ENCODE data around the gene GAS1.

The GAS1 gene

DNA sequence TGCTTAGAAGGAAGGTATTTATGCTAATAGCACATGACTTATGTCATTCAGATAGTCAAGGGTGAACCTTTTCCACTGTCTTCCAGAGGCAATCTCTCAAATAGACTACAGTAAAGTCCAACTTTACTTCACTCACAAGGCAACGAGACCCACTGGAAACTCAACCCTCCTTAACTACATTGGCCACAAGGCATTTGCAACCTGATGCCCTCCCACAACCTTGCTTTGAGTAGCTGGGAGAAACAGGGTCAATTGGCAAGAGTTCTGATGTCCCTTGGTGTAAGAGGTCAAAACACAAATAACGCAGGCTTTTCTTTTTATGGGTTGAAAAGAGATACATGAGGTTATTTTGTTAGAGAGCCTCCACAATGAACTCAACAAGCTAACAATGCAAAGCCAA, 6.1 kb downstream of the GAS1 start:
- H3K9ac ChIP-seq (ENCODE audit: low read length), result no peak overlapping the region
- no peaks in the 10 kb centered on the region for H3K9me2 ChIP-seq (replicated peaks; ENCODE audit: insufficient read depth, low read length)
- H3K79me2 ChIP-seq (ENCODE audit: low read length), result no peaks in the 10 kb centered on the region
- no peak overlapping the region for H3K27ac ChIP-seq (ENCODE audit: low read length)
- no peak for DNase-seq
- H3F3A ChIP-seq (ENCODE audit: insufficient read depth, low read length), result no peaks in the 10 kb centered on the region
- 0 out of 2 replicates have a peak, but pooled peaks cover 5% of the 10 kb centered on the region for H3K4me1 ChIP-seq (ENCODE audit: low read length)
- H3K27me3 ChIP-seq (replicated peaks; ENCODE audit: insufficient read depth, low read length), result no peaks in the 10 kb centered on the region
- H4K20me1 ChIP-seq (ENCODE audit: insufficient read depth, low read length), result no peaks in the 10 kb centered on the region
- H2AFZ ChIP-seq (ENCODE audit: low read length), result no peak overlapping the region
- no peaks in the 10 kb centered on the region for H3K9me3 ChIP-seq (replicated peaks; ENCODE audit: insufficient read depth, low read length)
- no peak overlapping the region for H3K4me2 ChIP-seq (ENCODE audit: low read depth, low read length)
- H3K4me3 ChIP-seq (ENCODE audit: low read length), result no peak overlapping the region
- TF ChIP-seq, protein P1, sequence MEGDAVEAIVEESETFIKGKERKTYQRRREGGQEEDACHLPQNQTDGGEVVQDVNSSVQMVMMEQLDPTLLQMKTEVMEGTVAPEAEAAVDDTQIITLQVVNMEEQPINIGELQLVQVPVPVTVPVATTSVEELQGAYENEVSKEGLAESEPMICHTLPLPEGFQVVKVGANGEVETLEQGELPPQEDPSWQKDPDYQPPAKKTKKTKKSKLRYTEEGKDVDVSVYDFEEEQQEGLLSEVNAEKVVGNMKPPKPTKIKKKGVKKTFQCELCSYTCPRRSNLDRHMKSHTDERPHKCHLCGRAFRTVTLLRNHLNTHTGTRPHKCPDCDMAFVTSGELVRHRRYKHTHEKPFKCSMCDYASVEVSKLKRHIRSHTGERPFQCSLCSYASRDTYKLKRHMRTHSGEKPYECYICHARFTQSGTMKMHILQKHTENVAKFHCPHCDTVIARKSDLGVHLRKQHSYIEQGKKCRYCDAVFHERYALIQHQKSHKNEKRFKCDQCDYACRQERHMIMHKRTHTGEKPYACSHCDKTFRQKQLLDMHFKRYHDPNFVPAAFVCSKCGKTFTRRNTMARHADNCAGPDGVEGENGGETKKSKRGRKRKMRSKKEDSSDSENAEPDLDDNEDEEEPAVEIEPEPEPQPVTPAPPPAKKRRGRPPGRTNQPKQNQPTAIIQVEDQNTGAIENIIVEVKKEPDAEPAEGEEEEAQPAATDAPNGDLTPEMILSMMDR (IDR thresholded peaks at IDR 0.05; ENCODE audit: low read length), result no peak
- no peak for TF ChIP-seq EZH2 (optimal IDR thresholded peaks at IDR 0.05; ENCODE audit: low read depth, low read length)
- TF ChIP-seq EZH2phosphoT487 (IDR thresholded peaks at IDR 0.05; ENCODE audit: low read length), result no peak
- no peaks in the 10 kb centered on the region for H3K36me3 ChIP-seq (replicated peaks; ENCODE audit: insufficient read depth, low read length)

DNA sequence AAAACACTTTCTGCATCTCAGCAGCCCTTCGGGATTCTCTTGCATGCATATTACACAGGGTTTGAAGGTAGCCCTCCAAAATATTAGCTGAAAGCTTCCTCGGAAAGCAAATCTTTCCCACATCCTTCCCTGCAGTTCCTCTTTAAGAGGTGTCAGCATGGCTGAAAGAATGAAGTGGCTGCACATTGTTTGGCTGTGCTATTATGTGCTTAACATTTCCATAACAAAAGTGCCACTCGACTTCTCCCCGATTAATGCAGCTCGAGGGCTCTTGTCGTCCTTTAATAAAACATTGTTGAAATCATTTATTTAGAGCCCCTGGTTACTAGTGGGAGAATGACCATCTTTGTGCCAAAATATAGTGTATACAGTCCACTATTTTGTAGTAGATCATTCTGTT, 6.5 kb downstream of the GAS1 start:
- H3K36me3 ChIP-seq (replicated peaks; ENCODE audit: insufficient read depth, low read length), result no peaks in the 10 kb centered on the region
- no peaks in the 10 kb centered on the region for H3K9me2 ChIP-seq (replicated peaks; ENCODE audit: insufficient read depth, low read length)
- H3K27ac ChIP-seq (ENCODE audit: low read length), result no peak overlapping the region
- no peaks in the 10 kb centered on the region for H3K27me3 ChIP-seq (replicated peaks; ENCODE audit: insufficient read depth, low read length)
- no peak overlapping the region for H2AFZ ChIP-seq (ENCODE audit: low read length)
- no peaks in the 10 kb centered on the region for H3K79me2 ChIP-seq (ENCODE audit: low read length)
- no peak overlapping the region for H3K4me3 ChIP-seq (ENCODE audit: low read length)
- no peaks in the 10 kb centered on the region for H4K20me1 ChIP-seq (ENCODE audit: insufficient read depth, low read length)
- H3K4me1 ChIP-seq (ENCODE audit: low read length), result 0 out of 2 replicates have a peak, but pooled peaks cover 5% of the 10 kb centered on the region
- TF ChIP-seq EZH2 (optimal IDR thresholded peaks at IDR 0.05; ENCODE audit: low read depth, low read length) (no peak), EZH2phosphoT487 (IDR thresholded peaks at IDR 0.05; ENCODE audit: low read length) (no peak)
- TF ChIP-seq, protein P1 (IDR thresholded peaks at IDR 0.05; ENCODE audit: low read length), result no peak
- no peaks in the 10 kb centered on the region for H3F3A ChIP-seq (ENCODE audit: insufficient read depth, low read length)
- no peak overlapping the region for H3K9ac ChIP-seq (ENCODE audit: low read length)
- no peak overlapping the region for H3K4me2 ChIP-seq (ENCODE audit: low read depth, low read length)
- no peak for DNase-seq
- no peaks in the 10 kb centered on the region for H3K9me3 ChIP-seq (replicated peaks; ENCODE audit: insufficient read depth, low read length)

DNA sequence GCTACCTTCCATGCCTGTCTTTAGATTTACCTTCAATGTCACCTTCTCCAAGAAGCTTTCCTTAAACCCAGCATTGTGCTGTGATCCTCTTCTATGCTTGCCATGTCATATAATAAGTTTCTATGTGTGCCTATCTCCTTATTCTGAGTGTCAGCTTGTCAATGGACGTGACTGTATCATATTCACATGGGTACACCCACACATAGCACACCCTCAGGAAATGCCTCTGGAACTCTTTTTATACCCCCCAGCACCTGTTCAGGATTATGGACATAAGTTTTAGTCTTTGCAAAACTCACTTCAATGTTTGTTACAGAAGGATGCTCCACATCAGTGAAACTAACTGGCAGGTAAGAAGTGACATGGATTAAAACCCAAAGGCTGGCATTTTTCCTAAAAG, 7.4 kb downstream of the GAS1 start:
- no peak overlapping the region for H3K9ac ChIP-seq (ENCODE audit: low read length)
- no peaks in the 10 kb centered on the region for H3F3A ChIP-seq (ENCODE audit: insufficient read depth, low read length)
- H2AFZ ChIP-seq (ENCODE audit: low read length), result no peak overlapping the region
- H3K4me3 ChIP-seq (ENCODE audit: low read length), result no peak overlapping the region
- H4K20me1 ChIP-seq (ENCODE audit: insufficient read depth, low read length), result no peaks in the 10 kb centered on the region
- no peak overlapping the region for H3K4me2 ChIP-seq (ENCODE audit: low read depth, low read length)
- no peaks in the 10 kb centered on the region for H3K79me2 ChIP-seq (ENCODE audit: low read length)
- no peaks in the 10 kb centered on the region for H3K9me3 ChIP-seq (replicated peaks; ENCODE audit: insufficient read depth, low read length)
- no peak for DNase-seq
- H3K27ac ChIP-seq (ENCODE audit: low read length), result no peak overlapping the region
- no peaks in the 10 kb centered on the region for H3K36me3 ChIP-seq (replicated peaks; ENCODE audit: insufficient read depth, low read length)
- TF ChIP-seq EZH2phosphoT487 (IDR thresholded peaks at IDR 0.05; ENCODE audit: low read length) (no peak), EZH2 (optimal IDR thresholded peaks at IDR 0.05; ENCODE audit: low read depth, low read length) (no peak)
- TF ChIP-seq, protein P1 (IDR thresholded peaks at IDR 0.05; ENCODE audit: low read length), result no peak
- no peaks in the 10 kb centered on the region for H3K27me3 ChIP-seq (replicated peaks; ENCODE audit: insufficient read depth, low read length)
- H3K9me2 ChIP-seq (replicated peaks; ENCODE audit: insufficient read depth, low read length), result no peaks in the 10 kb centered on the region
- 0 out of 2 replicates have a peak, but pooled peaks cover under 1% of the 10 kb centered on the region for H3K4me1 ChIP-seq (ENCODE audit: low read length)

Data from MM.1S (cell line).